T-helper 1 cell treated with Interleukin-12 subunit alpha and Interleukin-12 subunit beta and Interleukin-4 antibody, amounts not matched to agents 30 μg/mL and 1 μg/mL, for 36 hours (primary cell): ENCODE data around the gene GUCA2B.

ENCODE experiments used
- H3K27ac Mint-ChIP-seq: one replicate; pipeline ENCODE4 v1.8.0; 2021; ENCODE audit warnings: mild to moderate bottlenecking, mixed read lengths
- H3K27me3 Mint-ChIP-seq: one replicate; pipeline ENCODE4 v1.8.0; 2021; ENCODE audit warnings: low read depth, mixed read lengths
- H3K36me3 Mint-ChIP-seq: one replicate; pipeline ENCODE4 v1.8.0; 2021; ENCODE audit warnings: low read depth, mixed read lengths
- H3K4me1 Mint-ChIP-seq: one replicate; pipeline ENCODE4 v1.8.0; 2021; ENCODE audit warnings: low read depth, mixed read lengths
- H3K4me3 Mint-ChIP-seq: one replicate; pipeline ENCODE4 v1.8.0; 2021; ENCODE audit warnings: mild to moderate bottlenecking, moderate library complexity, mixed read lengths
- H3K9me3 Mint-ChIP-seq: one replicate; pipeline ENCODE4 v1.8.0; 2021; ENCODE audit warnings: mixed read lengths

The GUCA2B gene

DNA sequence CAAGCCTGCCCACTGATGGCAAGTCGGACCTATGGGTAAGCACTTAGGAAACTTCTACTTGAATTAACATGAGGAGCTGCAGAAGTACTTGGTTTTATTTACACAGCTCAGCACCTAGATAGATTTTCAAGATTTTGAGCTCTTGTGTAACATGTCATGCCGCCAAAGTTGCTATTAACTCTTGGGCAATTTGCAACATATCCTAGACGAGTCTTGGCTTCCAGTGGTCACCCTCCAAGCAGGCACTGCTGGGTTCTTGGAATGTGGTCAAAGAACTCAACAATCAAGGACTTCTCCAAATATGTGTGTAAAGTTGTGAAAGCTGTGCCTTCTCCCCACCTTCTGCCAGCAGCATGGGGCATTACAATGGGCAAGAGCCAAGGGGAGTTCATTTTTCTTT lies 17.8 kb upstream of the GUCA2B start:
- Mint-ChIP-seq H3K4me3 (no peak overlapping the region), H3K4me1 (no peaks in the 10 kb centered on the region), H3K27ac (no peak overlapping the region), H3K36me3 (no peaks in the 10 kb centered on the region), H3K27me3 (peaks cover 7% of the 10 kb centered on the region), H3K9me3 (no peaks in the 10 kb centered on the region)

DNA sequence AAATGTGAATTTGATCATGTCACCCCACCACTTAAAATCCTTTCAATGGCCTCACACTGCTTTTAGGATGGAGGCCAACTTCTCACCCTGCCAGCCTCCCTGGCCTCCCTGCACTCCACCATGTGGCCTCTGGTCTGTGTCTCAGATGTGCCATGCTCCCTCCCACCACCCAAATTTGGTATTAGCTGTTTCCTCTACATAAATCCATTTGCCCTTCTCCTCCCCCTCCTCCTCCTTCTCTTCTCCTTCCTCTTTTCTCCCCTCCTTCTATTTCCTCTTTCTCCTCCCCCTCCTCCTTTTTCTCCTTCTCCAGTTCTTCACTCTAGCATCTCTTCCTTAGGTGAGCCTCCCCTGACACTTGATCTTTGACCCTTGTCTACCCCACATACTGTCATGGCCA lies 16.7 kb upstream of the GUCA2B start:
- Mint-ChIP-seq H3K36me3 (no peaks in the 10 kb centered on the region), H3K27ac (no peak overlapping the region), H3K4me3 (no peak overlapping the region), H3K9me3 (no peaks in the 10 kb centered on the region), H3K4me1 (no peaks in the 10 kb centered on the region), H3K27me3 (peaks cover 7% of the 10 kb centered on the region)

DNA sequence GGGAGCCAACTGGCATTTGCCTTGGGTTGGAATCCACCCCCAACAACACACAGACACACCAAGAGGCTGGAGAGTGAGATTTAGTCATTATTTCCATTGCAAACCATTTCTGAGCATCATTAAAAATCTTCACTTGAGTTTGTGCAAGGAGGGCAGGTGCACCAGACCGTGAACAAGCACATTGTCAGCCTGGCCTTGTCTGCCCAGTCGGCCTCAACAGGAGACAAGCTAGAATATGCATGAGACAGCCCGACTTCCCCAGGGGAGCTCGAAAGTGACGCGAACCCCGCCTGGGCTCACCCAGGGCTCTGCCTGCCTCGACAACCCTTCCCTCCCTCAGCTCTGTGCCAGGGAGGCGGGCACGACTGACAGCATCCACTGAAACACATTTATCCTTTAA lies 15.4 kb upstream of the GUCA2B start:
- H3K4me1 Mint-ChIP-seq = no peaks in the 10 kb centered on the region
- H3K27ac Mint-ChIP-seq = no peak overlapping the region
- no peak overlapping the region for H3K4me3 Mint-ChIP-seq
- no peaks in the 10 kb centered on the region for H3K9me3 Mint-ChIP-seq
- peaks cover 7% of the 10 kb centered on the region for H3K27me3 Mint-ChIP-seq
- no peaks in the 10 kb centered on the region for H3K36me3 Mint-ChIP-seq

DNA sequence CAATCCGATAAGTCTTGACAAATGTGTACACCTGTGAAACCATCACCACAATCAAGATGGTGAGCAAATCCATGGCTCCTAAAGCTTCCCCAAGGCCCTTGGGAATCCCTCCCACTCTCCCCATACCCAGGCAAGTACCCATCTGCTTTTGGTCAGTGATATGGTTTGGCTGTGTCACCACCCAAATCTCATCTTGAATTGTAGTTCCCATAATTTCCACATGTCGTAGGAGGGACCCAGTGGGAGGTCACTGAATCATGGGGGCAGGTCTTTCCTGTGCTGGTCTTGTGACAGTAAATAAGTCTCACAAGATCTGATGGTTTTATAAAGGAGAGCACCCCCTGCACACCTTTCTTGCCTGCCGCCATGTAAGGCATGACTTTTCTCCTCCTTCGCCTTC lies 14.6 kb upstream of the GUCA2B start:
- Mint-ChIP-seq H3K9me3 (no peaks in the 10 kb centered on the region), H3K36me3 (no peaks in the 10 kb centered on the region), H3K27me3 (peaks cover 7% of the 10 kb centered on the region), H3K4me1 (peaks cover 5% of the 10 kb centered on the region), H3K4me3 (no peak overlapping the region), H3K27ac (no peak overlapping the region)

DNA sequence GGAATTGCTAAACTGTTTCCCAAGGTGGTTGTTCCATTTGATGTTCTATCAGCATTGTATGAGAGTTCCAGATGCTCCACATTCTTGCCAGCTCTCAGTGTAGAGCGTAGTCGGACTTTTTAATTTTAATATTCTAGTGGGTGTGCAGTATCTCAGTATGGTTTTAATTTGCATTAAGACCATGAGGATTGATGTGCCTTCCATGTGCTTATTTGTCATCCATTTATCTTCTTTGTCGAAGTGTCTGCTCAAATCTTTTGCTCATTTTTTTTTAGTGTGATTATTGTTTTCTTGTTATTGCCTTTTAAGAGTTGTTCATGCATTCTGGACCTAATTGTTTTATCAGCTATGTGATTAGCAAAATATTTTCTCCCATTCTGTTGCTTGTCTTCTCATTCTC lies 13.8 kb upstream of the GUCA2B start:
- Mint-ChIP-seq H3K27me3 (peaks cover 7% of the 10 kb centered on the region), H3K4me3 (no peak overlapping the region), H3K4me1 (peaks cover 6% of the 10 kb centered on the region), H3K27ac (no peak overlapping the region), H3K9me3 (no peaks in the 10 kb centered on the region), H3K36me3 (no peaks in the 10 kb centered on the region)

DNA sequence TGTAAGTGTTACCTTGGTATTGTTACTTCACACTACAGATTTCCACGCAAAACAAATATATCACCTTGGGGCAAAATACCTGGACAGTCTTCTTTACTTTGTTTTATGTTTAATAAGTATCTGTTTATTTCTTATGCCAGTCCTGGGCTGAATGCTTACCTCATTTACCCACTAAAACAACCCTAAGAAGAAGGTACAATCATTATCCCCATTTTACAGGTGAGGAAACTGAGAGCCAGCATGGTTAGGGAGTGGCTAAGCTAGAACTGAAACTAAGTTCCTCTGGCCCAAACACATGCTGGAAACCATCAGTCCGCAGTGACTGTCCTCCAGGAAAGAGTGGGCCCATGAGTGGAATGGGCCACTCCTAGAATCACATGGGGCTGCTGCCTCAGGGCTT lies 13.0 kb upstream of the GUCA2B start:
- no peaks in the 10 kb centered on the region for H3K36me3 Mint-ChIP-seq

DNA sequence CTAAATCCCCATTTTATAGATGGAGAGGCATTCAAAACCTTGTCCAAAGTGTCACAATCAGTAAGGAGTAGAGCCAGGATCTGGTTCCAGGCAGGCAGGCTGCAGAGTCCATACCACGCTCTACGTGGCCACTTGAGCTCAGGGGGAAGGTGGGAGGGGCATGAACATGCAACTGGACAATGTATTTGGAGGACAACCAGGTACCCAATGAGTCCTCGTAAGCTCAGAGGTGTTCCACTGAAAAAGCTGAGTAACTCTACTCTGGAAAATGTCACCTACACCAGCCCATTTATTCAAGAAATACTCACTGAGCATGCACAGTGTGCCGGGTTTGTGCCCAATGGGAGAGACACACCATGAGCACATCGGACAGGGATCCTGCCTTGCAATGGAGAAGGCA lies 11.2 kb upstream of the GUCA2B start:
- H3K4me3 Mint-ChIP-seq = no peak overlapping the region
- H3K27ac Mint-ChIP-seq = no peak overlapping the region
- no peaks in the 10 kb centered on the region for H3K36me3 Mint-ChIP-seq
- H3K4me1 Mint-ChIP-seq = peaks cover 6% of the 10 kb centered on the region
- H3K9me3 Mint-ChIP-seq = no peaks in the 10 kb centered on the region
- H3K27me3 Mint-ChIP-seq = no peaks in the 10 kb centered on the region

More for the DNA sequence above, 13.0 kb upstream of the GUCA2B start:
- peaks cover 3% of the 10 kb centered on the region for H3K27me3 Mint-ChIP-seq
- H3K4me1 Mint-ChIP-seq = peaks cover 6% of the 10 kb centered on the region
- H3K27ac Mint-ChIP-seq = no peak overlapping the region
- no peaks in the 10 kb centered on the region for H3K9me3 Mint-ChIP-seq
- H3K4me3 Mint-ChIP-seq = no peak overlapping the region

DNA sequence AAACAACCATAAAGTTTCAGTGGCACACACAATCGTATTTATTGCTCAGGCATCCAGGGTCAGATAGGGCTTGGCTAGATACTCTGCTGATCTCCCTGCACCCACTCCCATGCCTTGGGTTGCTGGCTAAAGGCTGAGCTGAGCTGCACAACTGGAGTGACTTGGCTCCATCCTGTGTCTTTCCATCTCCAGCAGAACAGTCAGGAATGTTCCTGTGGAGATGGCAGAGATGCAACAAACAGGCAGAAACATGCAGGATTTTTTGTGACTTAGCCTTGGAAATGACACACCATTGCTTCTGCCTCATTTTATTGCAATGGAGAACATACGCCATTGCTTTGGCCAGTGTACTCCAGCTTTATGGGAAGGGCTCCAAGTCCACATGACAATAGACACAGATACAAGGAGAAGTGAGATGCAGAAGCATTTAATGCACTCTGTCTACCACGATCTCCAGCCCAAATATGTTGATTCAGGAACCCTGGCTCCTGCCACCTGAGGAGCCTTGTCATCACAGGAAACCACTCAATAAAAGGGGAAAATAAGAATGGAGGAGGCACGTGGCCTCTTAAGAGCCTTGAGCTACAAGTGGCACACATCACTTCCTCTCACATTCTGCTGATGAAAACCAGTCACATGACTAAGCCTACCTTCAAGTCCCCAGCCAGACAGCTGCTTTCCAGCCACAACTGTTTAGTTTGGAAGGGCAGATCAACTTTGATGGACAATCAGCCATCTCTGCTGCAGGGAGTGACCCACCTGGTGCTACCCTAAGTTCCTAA lies 10.1 kb upstream of the GUCA2B start:
- no peak overlapping the region for H3K27ac Mint-ChIP-seq
- H3K4me3 Mint-ChIP-seq = no peak overlapping the region
- peaks cover 6% of the 10 kb centered on the region for H3K4me1 Mint-ChIP-seq
- H3K27me3 Mint-ChIP-seq = no peaks in the 10 kb centered on the region
- H3K36me3 Mint-ChIP-seq = no peaks in the 10 kb centered on the region
- H3K9me3 Mint-ChIP-seq = no peaks in the 10 kb centered on the region

DNA sequence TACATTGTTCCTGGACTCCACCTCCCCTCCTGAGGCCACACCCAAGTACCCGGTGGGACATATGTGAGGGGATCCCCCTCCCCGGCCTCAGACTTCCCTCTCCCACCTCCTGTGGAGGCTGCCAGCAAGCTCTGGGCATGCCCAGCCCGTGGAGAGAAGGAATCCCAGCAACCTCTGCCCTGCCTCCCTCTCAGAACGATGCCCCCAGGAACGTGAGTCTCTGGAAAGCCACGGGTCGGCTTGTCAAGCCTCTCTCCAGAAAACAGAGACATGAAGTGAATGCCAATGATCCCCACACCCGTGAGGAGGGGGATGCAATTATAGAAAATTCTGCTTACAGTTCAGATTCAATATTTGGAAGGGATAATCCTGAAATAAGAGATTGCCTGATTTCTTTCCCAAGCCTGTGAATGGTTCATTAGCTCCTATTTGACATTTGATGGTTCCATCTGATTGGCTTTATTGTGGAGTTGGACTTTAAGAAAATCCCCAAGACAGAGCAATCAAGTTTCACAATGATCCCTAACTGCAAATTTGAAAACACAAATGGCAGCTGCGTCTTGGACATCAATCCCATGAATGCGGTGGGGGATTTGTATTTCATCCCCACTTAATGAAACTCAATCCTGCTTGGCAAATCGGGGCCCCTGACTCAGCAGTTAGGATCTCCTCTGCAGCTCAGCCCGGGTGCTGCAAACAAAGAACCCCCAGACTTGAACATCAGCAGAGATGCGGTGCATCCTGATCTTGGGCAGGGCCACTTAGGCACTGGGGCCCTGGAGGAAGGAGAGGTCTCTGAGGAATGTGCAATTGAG lies 9.1 kb upstream of the GUCA2B start:
- no peaks in the 10 kb centered on the region for H3K27me3 Mint-ChIP-seq
- no peaks in the 10 kb centered on the region for H3K9me3 Mint-ChIP-seq
- H3K4me1 Mint-ChIP-seq = peaks cover 6% of the 10 kb centered on the region
- no peak overlapping the region for H3K4me3 Mint-ChIP-seq
- no peak overlapping the region for H3K27ac Mint-ChIP-seq
- H3K36me3 Mint-ChIP-seq = no peaks in the 10 kb centered on the region

DNA sequence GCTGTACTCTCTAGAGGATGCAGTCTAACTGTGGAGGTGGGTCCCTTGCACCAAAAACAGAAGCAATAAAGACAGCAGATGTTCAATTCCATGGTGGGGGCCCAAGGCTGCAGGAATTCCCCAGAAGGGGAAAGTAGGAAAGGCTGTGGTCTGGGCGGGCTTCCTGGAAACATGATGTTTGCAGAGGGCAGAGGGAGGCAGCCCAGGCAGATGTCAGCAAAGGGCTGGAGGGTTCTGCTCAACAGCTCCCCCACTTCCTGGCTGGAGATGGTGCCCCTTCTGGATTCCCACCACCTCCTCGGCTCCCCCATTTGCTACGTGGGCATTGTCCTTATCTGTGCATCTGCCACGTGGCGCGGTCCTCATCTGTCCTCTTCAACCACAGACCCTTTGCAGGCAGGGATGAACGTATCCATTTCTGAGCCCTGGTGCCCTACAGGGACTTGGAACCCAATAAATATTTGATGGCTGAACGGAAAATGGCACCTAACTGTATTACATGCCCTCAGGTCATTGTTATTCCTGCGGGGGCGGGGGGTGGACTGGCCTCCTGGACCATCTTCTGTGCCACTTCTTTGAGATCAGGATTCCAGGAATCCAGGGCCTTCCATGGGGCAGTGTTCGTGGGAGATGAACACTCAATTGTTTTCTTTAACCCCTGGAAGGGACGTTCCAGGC lies 8.4 kb upstream of the GUCA2B start:
- no peak overlapping the region for H3K4me3 Mint-ChIP-seq

DNA sequence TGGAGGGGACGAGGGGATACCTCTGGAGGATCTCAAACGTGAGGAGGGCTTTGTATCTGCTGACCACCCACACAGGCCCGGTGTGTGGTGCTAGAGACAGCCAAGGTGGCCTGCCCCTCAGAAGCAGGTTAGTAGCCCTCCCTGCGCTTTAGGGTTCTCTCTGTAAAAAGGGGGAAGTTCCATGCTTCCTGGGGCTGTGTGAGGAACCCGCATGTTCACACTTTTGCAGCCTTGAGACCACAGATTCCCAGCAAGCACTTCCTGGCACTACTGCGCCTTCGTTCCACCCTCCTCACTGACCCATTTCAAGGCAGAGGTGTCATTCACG lies 7.9 kb upstream of the GUCA2B start:
- Mint-ChIP-seq H3K9me3 (no peaks in the 10 kb centered on the region), H3K27ac (no peak overlapping the region), H3K27me3 (peaks cover 3% of the 10 kb centered on the region), H3K4me3 (no peak overlapping the region), H3K4me1 (peaks cover 6% of the 10 kb centered on the region), H3K36me3 (no peaks in the 10 kb centered on the region)

More for the DNA sequence above, 8.4 kb upstream of the GUCA2B start:
- no peaks in the 10 kb centered on the region for H3K9me3 Mint-ChIP-seq
- H3K27me3 Mint-ChIP-seq = peaks cover 3% of the 10 kb centered on the region
- H3K27ac Mint-ChIP-seq = no peak overlapping the region
- H3K36me3 Mint-ChIP-seq = no peaks in the 10 kb centered on the region
- peaks cover 6% of the 10 kb centered on the region for H3K4me1 Mint-ChIP-seq

DNA sequence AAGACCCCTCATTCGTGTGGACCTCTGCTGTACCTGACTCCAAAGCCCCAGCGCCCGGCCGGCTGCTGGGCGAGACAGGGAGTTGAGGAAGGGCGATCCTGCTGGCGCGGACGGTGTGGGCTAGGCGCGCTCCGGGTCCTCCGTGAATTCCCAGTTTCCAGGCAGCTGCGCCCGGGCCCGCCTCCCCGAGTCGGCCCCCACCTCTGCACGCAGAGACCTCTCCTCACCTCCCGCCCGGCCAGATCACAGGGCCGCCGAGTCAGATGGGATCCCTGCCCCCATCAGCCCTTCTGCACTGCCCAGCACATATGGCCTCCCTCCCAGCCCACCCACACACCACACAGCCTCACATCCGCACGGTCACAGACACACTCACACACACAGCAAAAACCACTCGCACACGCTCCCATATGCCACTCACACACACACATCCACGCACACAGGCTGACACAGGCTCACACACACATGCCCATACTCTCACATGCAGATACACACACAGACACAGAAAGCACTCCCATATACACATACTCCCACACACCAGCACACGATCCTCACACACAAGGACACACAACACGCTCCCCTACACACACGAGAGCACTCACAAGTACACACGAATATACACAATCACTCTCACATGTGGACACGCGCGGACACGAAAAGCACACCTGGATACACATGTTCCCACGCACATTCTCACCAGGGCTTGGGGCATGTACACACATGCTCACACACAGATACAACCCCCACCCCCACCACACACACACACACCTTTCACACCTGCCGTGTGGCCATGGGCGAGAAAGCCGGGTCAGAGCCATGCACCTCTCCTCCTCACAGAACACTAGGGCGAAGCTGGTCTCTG lies 7.2 kb upstream of the GUCA2B start:
- H3K4me1 Mint-ChIP-seq = peaks cover 6% of the 10 kb centered on the region
- no peaks in the 10 kb centered on the region for H3K36me3 Mint-ChIP-seq
- H3K9me3 Mint-ChIP-seq = no peaks in the 10 kb centered on the region
- peaks cover 3% of the 10 kb centered on the region for H3K27me3 Mint-ChIP-seq
- H3K27ac Mint-ChIP-seq = no peak overlapping the region
- H3K4me3 Mint-ChIP-seq = no peak overlapping the region

DNA sequence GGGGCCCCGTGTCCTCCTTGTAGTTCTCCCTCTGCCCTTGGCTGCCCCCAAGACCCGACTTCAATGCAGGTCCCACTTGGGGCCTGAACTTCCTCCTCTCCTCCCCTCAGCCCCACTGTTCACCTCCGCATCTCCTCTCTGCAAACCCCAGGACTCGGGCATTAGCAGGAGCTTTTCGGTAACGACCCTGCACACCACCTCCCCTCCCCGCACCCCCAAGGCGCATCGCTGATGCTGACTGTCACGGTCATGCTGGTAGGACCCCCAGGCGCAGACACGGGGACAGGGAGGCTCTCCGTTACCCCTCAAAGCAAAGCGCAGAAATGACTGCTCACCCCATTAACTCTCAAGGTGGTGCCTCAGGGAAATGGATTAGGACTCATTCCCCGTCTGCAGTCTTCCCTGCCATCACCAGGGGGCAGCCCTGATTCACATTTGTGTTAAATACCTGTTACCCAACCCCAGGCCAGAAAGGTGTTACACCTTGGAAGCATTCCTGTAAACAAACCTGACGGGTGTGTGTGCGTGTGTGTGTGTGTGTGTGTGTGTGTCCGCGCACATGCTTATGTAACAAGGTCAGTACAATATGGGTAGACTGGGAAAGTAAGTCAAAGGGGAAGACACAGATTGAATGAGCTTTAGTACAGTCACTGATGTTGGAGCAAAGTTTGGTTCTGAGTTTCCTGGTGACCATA lies 6.4 kb upstream of the GUCA2B start:
- peaks cover 6% of the 10 kb centered on the region for H3K4me1 Mint-ChIP-seq
- H3K36me3 Mint-ChIP-seq = no peaks in the 10 kb centered on the region
- H3K4me3 Mint-ChIP-seq = no peak overlapping the region
- H3K27me3 Mint-ChIP-seq = peaks cover 3% of the 10 kb centered on the region
- H3K27ac Mint-ChIP-seq = no peak overlapping the region
- no peaks in the 10 kb centered on the region for H3K9me3 Mint-ChIP-seq

DNA sequence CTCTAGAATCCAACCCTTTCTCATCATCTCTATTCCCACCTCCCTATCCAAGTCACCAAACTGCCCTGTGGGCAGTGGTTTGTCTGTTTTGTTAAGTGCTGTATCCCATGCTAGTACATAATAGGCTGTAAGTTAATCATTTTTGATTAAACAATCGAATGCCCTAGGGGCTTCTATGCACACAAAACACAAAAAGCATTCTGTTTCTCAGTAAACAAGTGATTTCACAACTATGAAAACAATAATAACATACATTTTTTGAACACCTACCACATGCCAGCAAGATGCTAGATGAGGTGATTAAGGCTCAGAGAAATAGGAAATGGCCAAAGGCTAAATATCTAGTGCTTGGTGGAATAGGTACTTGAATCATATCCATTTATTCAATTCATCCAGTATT lies 5.0 kb upstream of the GUCA2B start:
- Mint-ChIP-seq H3K4me3 (no peak overlapping the region), H3K27me3 (peaks cover 3% of the 10 kb centered on the region), H3K36me3 (no peaks in the 10 kb centered on the region), H3K27ac (no peak overlapping the region), H3K4me1 (peaks cover 5% of the 10 kb centered on the region), H3K9me3 (no peaks in the 10 kb centered on the region)
